NCI-H1105 treated with DMSO at 0.1 percent for 48 hours (cell line): Measurements from ENCODE around the gene ECEL1.

Experiments
- DNase-seq: peaks from one replicate; lab custom pipeline; 2025; lab: John Stamatoyannopoulos, UW

Gene ECEL1

DNA sequence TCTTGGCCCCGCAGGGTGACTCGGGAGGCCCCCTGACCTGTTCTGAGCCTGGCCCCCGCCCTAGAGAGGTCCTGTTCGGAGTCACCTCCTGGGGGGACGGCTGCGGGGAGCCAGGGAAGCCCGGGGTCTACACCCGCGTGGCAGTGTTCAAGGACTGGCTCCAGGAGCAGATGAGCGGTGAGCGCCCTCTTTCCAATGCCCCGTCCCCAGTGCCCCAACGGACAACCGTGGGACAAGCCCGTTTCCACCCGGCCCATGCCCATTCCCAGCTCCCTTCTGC lies 35.7 kb upstream of the ECEL1 start:
- no peak for DNase-seq

GRCh38 chr2:232522623-232523401 lies 35.2 kb upstream of the ECEL1 start:
- no peak for DNase-seq

GRCh38 chr2:232521959-232522622 lies 34.5 kb upstream of the ECEL1 start:
- no peak for DNase-seq

- no peak for DNase-seq
Observed at GRCh38 chr2:232521098-232521497, 33.5 kb upstream of the ECEL1 start.

- no peak for DNase-seq
Observed at GRCh38 chr2:232520489-232520888, 32.9 kb upstream of the ECEL1 start.

- DNase-seq: no peak
Observed at GRCh38 chr2:232519581-232520438, 32.2 kb upstream of the ECEL1 start, which contains the start of gene PRSS56. TSS of gene PRSS56 (plus strand) at chr2:232520388. CDS start at chr2:232520599, 211 bp downstream.

DNA sequence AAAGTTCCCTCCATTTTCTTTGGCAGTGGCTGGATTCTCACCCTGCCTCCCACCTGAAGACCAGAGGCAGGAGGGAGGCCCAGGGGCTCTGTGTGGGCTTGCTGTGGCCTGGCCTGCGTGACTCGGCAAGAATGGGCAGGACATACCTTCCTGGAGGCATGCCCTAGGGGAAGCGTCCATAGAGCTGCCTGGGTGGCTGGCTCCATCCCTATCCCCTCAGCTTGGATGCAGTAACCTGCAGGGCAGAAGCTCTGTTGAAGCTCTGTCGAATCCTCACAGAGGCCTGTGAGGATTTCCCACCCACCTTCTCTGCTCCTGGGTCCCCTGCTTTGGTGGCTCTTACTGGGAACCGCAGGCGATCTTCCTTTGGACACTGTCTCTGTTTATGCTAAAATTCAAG lies 31.2 kb upstream of the ECEL1 start:
- DNase-seq: no peak

GRCh38 chr2:232516551-232516950 lies 28.9 kb upstream of the ECEL1 start:
- DNase-seq: no peak

DNA sequence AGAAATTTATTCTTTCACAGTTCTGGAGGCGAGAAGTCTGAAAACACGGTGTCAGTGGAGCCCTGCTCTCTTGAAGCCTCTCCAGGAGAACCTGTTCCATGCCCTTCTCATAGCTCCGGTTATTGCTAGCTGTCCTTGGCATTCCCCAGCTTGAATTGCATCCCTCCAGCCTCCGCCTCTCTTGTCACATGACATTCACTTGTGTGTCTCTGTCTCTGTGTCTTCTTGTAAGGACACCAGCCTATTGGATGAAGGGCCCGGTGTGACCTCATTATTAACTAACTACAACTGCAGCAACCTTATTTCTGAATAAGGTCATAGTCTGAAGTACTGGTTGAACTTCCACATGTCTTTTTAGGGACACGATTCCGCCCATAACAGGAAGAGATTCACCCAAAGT lies 28.0 kb upstream of the ECEL1 start:
- no peak for DNase-seq

GRCh38 chr2:232513353-232513752 lies 25.7 kb upstream of the ECEL1 start:
- no peak for DNase-seq

- DNase-seq: no peak
Observed at GRCh38 chr2:232512602-232513001, 25.0 kb upstream of the ECEL1 start.

DNA sequence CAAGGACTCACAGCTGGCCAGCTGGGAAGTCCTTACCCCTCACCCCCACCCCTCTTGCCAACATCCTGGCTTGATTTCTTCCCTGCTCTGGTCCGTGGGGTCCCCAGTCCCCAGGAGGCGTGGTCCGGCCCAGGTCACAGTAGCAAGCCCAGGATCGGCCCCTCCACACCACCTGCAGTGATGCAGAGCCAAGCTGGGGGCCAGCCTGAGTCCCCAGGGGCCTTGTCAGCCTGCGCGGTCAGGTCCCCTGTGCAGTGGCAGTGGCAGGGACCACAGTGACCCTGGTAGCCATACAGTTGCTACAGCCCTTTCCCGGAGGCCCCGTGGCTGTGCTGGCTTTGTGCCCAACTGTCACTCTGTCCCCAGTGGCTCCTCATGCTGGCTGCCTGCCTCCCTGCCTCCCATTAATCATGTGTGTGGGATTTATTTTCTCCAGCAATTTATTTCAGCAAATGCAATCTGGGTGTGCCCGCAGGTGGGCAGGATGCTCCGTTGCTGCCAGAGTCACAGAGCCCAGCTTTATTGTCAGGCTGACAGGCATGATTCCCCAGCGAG lies 23.8 kb upstream of the ECEL1 start:
- peak; percentile 48 for DNase-seq

GRCh38 chr2:232508251-232508650 lies 20.6 kb upstream of the ECEL1 start:
- DNase-seq: no peak

GRCh38 chr2:232506709-232507108 lies 19.1 kb upstream of the ECEL1 start:
- DNase-seq: no peak

DNA sequence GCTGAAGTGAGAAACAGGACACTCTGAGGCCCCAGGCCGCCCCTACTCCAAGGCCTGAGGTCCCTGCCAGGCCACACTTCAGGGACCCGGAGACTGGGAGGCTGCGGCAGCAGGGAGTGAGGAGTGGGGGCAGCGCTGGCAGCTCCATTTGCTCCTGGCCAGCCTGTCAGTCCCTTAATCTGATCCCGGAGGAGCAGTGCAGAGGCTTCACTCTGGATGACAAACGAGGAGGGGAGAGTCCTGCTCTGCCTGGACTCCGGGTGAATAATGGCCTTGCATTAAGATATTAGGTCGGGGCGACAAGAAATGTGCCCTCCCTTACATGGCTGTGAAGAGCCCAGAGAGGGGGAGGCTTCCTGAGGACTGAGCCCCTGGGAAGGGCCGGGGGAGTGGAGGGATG lies 18.2 kb upstream of the ECEL1 start:
- no peak for DNase-seq

GRCh38 chr2:232504438-232504837 lies 16.8 kb upstream of the ECEL1 start:
- DNase-seq: peak; percentile 55

GRCh38 chr2:232503809-232504323 lies 16.2 kb upstream of the ECEL1 start:
- no peak for DNase-seq

DNA sequence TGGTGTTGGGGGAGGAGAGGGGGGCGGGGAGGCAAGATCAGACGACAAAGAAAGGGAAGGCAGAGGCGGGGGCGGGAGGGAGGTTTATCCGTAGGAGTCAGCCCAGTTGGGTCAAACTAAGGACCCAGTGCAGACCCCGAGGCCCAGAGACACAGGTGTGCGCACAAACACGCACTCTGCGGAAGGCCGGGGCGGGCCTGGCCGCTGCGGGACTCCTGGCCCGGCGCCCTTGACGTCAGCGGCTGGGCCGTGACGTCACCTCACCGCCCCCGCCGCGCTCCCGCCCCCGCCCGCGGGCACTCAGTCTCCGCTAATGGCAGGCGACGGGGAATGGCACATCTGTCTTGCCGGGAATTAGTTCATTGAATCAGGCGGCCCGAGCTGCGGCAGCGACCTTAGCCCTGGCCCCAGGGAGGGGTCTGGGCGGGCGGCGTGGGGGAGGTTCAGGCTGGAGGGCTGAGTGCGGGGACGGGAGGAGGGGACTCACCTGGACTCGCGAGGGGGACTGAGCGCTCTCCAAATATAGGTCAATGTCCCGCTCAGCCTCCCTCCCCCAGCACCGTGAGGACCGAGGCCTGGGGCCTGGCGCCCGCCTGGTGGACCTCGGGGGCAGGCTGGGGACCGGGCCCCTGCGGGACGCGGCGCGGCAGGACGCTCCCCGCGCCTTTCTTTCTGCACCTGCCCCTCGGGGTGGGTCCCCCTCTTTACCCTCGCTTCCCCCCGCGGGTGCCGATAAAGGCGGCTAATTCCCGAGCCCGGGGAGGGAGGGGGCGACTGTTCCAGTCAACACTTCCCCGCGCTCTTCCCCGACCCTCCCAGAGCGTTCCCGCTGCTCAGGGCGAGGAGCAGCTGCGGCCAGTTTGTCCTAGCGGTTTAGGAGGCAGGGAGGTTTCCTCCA lies 15.5 kb upstream of the ECEL1 start:
- peak; percentile 34 for DNase-seq

DNA sequence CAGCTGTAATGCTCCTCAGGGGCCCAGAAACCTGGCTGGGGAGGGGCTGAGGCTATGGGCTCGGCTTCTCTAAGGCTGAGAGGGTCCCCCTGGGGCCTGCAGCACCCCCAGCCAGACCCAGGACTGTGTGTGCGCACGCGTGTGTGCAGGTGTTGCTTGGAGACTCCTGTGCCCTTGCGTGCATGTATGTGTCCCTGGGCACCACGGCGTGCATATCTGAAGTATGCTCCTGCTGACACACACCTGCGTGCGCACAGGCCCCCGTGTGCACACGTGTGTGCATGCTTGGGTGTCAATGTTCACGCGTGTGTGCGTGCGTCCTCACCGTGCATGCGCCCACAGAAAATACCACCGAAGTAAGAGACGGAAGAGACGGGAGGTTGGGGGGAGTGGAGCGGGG lies 14.9 kb upstream of the ECEL1 start:
- DNase-seq: no peak

- no peak for DNase-seq
Observed at GRCh38 chr2:232501794-232502390, 14.3 kb upstream of the ECEL1 start.

- DNase-seq: no peak
Observed at GRCh38 chr2:232501331-232501771, 13.7 kb upstream of the ECEL1 start.
